Mammary epithelial cell (primary cell): Measurements from ENCODE around the gene HNRNPC.

Source experiments
- EZH2 ChIP-seq: IDR thresholded peaks from 2 replicates; pipeline ENCODE4 v1.6.1; 2012; ENCODE audit warnings: low read length, inconsistent platforms, borderline replicate concordance
- TF ChIP-seq, protein P1 (sequence below), 2 donors: IDR thresholded peaks in 1 of 2; conservative IDR thresholded peaks in 1 of 2; 2 replicates each; pipeline ENCODE4 v1.5.1; 2011 to 2012; ENCODE audit warnings: inconsistent platforms in 2 of 2, low read length in 2 of 2, mild to moderate bottlenecking in 2 of 2, control low read depth in 1 of 2, low read depth in 1 of 2; ENCODE audit not compliant: insufficient read depth in 1 of 2; ENCODE audit errors: extremely low read depth in 1 of 2

DNA sequence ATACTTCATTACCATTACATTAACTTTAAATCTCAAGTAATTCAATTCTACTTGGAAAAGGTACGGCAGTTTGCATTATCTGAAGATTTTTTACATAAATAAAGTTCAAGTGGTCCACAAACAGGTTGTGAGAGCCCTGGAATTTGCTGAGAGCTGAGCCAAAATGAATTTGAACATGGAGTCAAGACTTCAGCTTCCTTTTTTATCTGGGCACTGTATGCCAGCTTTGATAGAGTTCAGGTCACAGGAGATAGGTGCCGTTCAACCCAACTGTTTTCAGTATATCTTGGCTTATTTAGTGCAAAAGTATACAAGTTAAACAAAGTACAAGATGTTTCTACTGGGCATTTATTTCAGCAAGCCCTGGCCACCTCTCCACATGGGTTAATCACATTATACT is 28.8 kb downstream of the HNRNPC start:
- TF ChIP-seq, protein P1, sequence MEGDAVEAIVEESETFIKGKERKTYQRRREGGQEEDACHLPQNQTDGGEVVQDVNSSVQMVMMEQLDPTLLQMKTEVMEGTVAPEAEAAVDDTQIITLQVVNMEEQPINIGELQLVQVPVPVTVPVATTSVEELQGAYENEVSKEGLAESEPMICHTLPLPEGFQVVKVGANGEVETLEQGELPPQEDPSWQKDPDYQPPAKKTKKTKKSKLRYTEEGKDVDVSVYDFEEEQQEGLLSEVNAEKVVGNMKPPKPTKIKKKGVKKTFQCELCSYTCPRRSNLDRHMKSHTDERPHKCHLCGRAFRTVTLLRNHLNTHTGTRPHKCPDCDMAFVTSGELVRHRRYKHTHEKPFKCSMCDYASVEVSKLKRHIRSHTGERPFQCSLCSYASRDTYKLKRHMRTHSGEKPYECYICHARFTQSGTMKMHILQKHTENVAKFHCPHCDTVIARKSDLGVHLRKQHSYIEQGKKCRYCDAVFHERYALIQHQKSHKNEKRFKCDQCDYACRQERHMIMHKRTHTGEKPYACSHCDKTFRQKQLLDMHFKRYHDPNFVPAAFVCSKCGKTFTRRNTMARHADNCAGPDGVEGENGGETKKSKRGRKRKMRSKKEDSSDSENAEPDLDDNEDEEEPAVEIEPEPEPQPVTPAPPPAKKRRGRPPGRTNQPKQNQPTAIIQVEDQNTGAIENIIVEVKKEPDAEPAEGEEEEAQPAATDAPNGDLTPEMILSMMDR (conservative IDR thresholded peaks at IDR 0.05 in 1 of 2, IDR thresholded peaks at IDR 0.05 in 1 of 2; ENCODE audit: extremely low read depth in 1 of 2, insufficient read depth in 1 of 2, low read depth in 1 of 2, low read length in 2 of 2): no peak
- TF ChIP-seq EZH2: no peak
